ENCODE measurements around the gene PBX3.

DNA sequence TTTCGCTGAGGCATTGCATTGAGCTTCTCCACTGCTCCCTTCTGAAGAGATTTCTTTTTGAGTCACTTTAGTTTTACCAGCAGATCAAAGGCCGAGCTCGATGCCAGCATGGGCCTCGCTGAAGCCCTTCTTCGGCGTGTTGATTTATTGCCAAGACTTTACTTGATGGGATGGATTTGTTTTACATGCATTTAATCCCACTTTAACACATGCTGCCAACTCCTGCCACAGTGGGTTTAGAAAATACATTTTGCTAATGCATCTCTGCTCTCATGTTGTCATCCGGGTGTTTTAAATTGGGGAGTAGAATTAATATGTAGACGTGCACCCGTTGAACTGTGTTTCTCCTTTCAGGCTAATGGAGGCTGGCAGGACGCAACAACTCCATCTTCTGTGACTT lies 218.3 kb downstream of the PBX3 start:
- no peak for TF ChIP-seq POLR2A (IDR thresholded peaks at IDR 0.05; ENCODE audit: low read depth, low read length)
- no peak for TF ChIP-seq TAF1 (IDR thresholded peaks at IDR 0.05; ENCODE audit: low read depth, low read length)
